Activated CD8-positive, alpha-beta T cell treated with anti-CD3 and anti-CD28 coated beads, Interleukin-2, amount 10 ng/mL, durations not matched to agents 7 days and 5 days (primary cell): Measurements from ENCODE around the gene TMEM30A. TPM values are rescaled to one million over a fixed set of nuclear protein-coding genes. Genes with fewer than 3 reads are reported as not detected.
A peak's percentile ranks its signal among the peaks of the same experiment; 100 is the strongest.

Experiments used
- ATAC-seq: fragments of 150-1000 bp; cut with Tn5 transposase; one replicate; pipeline ENCODE4 v1.10.0; 2021; ENCODE audit warnings: moderate library complexity
- CTCF ChIA-PET: fragments of 350-600 bp; sonication (Branson Sonifier 250); formaldehyde crosslinking; loops from one replicate; lab custom pipeline; 2021; ENCODE audit warnings: antibody characterized with exemption; lab: Charles Lee
- POLR2A ChIA-PET: fragments of 350-600 bp; sonication (Branson Sonifier 250); formaldehyde crosslinking; loops from one replicate; lab custom pipeline; 2021; ENCODE audit warnings: antibody characterized with exemption; lab: Charles Lee
- DNase-seq: peaks from one replicate; pipeline ENCODE4 v3.0.0-alpha.2; 2020
- H3K27ac Mint-ChIP-seq: one replicate; pipeline ENCODE4 v1.8.0; 2021; ENCODE audit warnings: mild to moderate bottlenecking, mixed read lengths
- H3K27me3 Mint-ChIP-seq: one replicate; pipeline ENCODE4 v1.8.0; 2021; ENCODE audit warnings: low read depth, mixed read lengths
- H3K36me3 Mint-ChIP-seq: one replicate; pipeline ENCODE4 v1.8.0; 2021; ENCODE audit warnings: low read depth, mixed read lengths
- H3K4me1 Mint-ChIP-seq: one replicate; pipeline ENCODE4 v1.8.0; 2021; ENCODE audit warnings: low read depth, mixed read lengths
- H3K4me3 Mint-ChIP-seq: one replicate; pipeline ENCODE4 v1.8.0; 2021; ENCODE audit warnings: mild to moderate bottlenecking, mixed read lengths
- H3K9me3 Mint-ChIP-seq: one replicate; pipeline ENCODE4 v1.8.0; 2022; ENCODE audit warnings: mixed read lengths; ENCODE audit not compliant: insufficient read depth
- total RNA-seq, 2 experiments: library from RNA; stranded (reverse); gene quantifications; one replicate each; pipeline ENCODE4 v1.2.3, GENCODE V29; 2021

TMEM30A gene
- total RNA-seq: 10 to 100 TPM; 50.2 to 56.4 TPM

DNA sequence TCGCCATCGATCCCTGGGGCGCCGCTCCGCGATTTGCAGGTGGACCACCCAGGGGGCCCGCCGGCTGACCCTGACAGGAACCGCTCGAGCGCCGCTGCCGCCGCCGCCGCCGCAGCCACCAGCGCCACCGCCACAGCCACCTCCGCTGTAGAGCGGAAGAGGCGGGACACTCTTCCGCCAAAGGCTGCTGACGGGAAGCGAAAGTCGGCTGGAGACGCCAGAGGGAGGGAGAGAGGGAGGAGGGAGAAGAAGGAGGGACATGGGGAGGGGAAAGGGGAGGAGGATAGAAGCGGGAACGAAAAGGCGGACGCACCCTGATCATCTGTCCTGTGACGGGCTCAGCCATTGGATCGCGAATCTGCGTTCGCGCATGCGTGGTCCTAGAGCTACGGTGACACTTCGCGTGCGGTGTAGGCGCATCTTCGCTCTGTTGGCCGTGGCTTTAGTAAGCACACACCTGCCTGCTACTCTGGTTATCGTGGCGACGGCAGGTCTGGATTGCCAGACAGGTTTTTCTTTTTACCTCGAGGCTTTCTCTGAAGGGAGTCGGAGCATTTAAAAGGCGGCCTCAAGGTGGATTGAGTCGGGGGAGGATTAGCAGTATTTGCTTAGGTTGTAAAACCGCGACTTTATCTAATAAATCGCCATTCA lies at the start of gene TMEM30A:
TMEM30A (minus strand) TSS at position 161 of the 651 bp plus-strand sequence; CDS start at position 7, 154 bp downstream.
- peaks cover 44% of the 10 kb centered on the region for H3K4me1 Mint-ChIP-seq
- H3K27me3 Mint-ChIP-seq: no peaks in the 10 kb centered on the region
- H3K27ac Mint-ChIP-seq: no peak within 1 kb of the TSS
- CTCF ChIA-PET: interaction anchor here (0.6 to 11.5 kb wide), 7 partner anchors 12 to 262 kb away, joined by 3 to 101 read pairs (median 5); no protein-coding TSS in a partner anchor
- H3K4me3 Mint-ChIP-seq: no peak within 1 kb of the TSS
- DNase-seq (peak; percentile 98), ATAC-seq (peak; percentile 95)
- POLR2A ChIA-PET: interaction anchor here (0.6 to 3.3 kb wide), 7 partner anchors 14 to 317 kb away, joined by 3 to 50 read pairs (median 4); partner anchors contain the start of genes COX7A2 and SENP6
- peaks cover 12% of the 10 kb centered on the region for H3K36me3 Mint-ChIP-seq
- H3K9me3 Mint-ChIP-seq: no peaks in the 10 kb centered on the region

DNA sequence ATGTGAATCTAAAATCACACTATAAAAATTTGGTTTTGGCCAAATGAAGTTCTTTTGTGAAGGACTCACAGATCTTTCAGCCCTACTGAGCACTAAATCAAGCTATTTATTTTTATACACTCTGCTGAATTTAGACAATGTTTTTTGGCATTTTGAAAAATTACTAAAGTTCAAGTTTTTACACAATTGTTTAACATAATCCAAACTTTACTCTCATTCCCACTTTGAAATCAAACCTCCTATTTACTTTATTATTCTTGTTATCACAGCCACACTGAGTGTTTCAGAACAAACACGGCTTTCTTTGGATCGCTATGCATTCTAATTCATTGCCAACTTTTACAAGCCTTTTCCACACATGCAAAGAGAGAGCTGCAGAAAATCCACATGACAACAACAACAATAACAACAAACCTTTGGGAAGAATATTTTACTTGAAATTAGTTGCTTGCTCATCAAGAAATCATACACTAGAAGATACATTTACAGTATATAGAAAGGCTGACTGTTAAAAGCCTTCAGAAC lies 49.1 kb upstream of the TMEM30A start:
- POLR2A ChIA-PET: no interaction called here
- Mint-ChIP-seq H3K27me3 (peaks cover 22% of the 10 kb centered on the region), H3K36me3 (no peaks in the 10 kb centered on the region), H3K4me1 (no peaks in the 10 kb centered on the region), H3K4me3 (no peak overlapping the region), H3K27ac (no peak overlapping the region), H3K9me3 (no peaks in the 10 kb centered on the region)
- ATAC-seq: no peak
- no peak for DNase-seq
- CTCF ChIA-PET: no interaction called here

DNA sequence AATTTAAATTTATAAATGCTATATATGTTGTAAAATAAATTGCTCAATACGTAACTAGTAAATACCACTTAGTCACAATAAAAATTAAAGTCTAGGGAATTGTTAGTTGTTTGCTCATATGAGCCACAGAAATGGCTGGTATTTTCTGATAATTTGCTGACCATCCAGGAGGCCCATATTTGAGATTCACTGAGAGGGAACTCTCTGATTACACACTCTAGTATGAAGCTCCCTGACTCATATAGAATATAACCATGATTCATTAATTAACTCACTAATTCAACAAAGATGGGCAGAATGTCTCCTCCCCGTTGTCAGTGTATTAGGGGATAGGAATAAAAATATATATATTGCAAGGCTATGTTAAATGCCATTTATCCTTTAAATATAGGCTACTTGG lies 46.6 kb upstream of the TMEM30A start:
- H3K36me3 Mint-ChIP-seq: no peaks in the 10 kb centered on the region
- CTCF ChIA-PET: no interaction called here
- ATAC-seq: no peak

GRCh38 chr6:75329703-75330102 lies 45.1 kb upstream of the TMEM30A start:
- ChIA-PET CTCF (no interaction called here), POLR2A (no interaction called here)
- DNase-seq (no peak), ATAC-seq (no peak)
- Mint-ChIP-seq H3K27ac (no peak overlapping the region), H3K27me3 (peaks cover 20% of the 10 kb centered on the region), H3K9me3 (no peaks in the 10 kb centered on the region), H3K4me3 (no peak overlapping the region), H3K36me3 (no peaks in the 10 kb centered on the region), H3K4me1 (no peaks in the 10 kb centered on the region)

More for the DNA sequence above, 46.6 kb upstream of the TMEM30A start:
- DNase-seq: no peak
- Mint-ChIP-seq H3K4me3 (no peak overlapping the region), H3K27ac (no peak overlapping the region), H3K4me1 (no peaks in the 10 kb centered on the region), H3K27me3 (peaks cover 22% of the 10 kb centered on the region), H3K9me3 (no peaks in the 10 kb centered on the region)
- POLR2A ChIA-PET: no interaction called here

- POLR2A ChIA-PET: no interaction called here
These were observed 43.2 kb upstream of the TMEM30A start for GRCh38 chr6:75327807-75328206.

GRCh38 chr6:75326557-75327258 lies 42.1 kb upstream of the TMEM30A start:
- no peaks in the 10 kb centered on the region for H3K36me3 Mint-ChIP-seq

More at GRCh38 chr6:75327807-75328206, 43.2 kb upstream of the TMEM30A start:
- no peaks in the 10 kb centered on the region for H3K4me1 Mint-ChIP-seq
- no peak overlapping the region for H3K4me3 Mint-ChIP-seq
- no peaks in the 10 kb centered on the region for H3K36me3 Mint-ChIP-seq
- ATAC-seq (no peak), DNase-seq (no peak)
- CTCF ChIA-PET: no interaction called here
- peaks cover 11% of the 10 kb centered on the region for H3K27me3 Mint-ChIP-seq
- no peaks in the 10 kb centered on the region for H3K9me3 Mint-ChIP-seq
- no peak overlapping the region for H3K27ac Mint-ChIP-seq

GRCh38 chr6:75318900-75319299 lies 34.3 kb upstream of the TMEM30A start:
- Mint-ChIP-seq H3K9me3 (no peaks in the 10 kb centered on the region), H3K36me3 (no peaks in the 10 kb centered on the region), H3K27me3 (peaks cover 6% of the 10 kb centered on the region), H3K4me1 (no peaks in the 10 kb centered on the region), H3K4me3 (no peak overlapping the region), H3K27ac (no peak overlapping the region)
- DNase-seq (no peak), ATAC-seq (no peak)
- ChIA-PET CTCF (interaction anchor here (0.7 kb wide), 1 partner anchor 206 kb away, joined by 3 read pairs; no protein-coding TSS in a partner anchor), POLR2A (no interaction called here)

More at GRCh38 chr6:75326557-75327258, 42.1 kb upstream of the TMEM30A start:
- no peak overlapping the region for H3K4me3 Mint-ChIP-seq
- H3K4me1 Mint-ChIP-seq: no peaks in the 10 kb centered on the region
- H3K27me3 Mint-ChIP-seq: peaks cover 5% of the 10 kb centered on the region
- H3K27ac Mint-ChIP-seq: no peak overlapping the region
- no peak for ATAC-seq
- CTCF ChIA-PET: no interaction called here
- H3K9me3 Mint-ChIP-seq: no peaks in the 10 kb centered on the region
- DNase-seq: no peak
- POLR2A ChIA-PET: no interaction called here

DNA sequence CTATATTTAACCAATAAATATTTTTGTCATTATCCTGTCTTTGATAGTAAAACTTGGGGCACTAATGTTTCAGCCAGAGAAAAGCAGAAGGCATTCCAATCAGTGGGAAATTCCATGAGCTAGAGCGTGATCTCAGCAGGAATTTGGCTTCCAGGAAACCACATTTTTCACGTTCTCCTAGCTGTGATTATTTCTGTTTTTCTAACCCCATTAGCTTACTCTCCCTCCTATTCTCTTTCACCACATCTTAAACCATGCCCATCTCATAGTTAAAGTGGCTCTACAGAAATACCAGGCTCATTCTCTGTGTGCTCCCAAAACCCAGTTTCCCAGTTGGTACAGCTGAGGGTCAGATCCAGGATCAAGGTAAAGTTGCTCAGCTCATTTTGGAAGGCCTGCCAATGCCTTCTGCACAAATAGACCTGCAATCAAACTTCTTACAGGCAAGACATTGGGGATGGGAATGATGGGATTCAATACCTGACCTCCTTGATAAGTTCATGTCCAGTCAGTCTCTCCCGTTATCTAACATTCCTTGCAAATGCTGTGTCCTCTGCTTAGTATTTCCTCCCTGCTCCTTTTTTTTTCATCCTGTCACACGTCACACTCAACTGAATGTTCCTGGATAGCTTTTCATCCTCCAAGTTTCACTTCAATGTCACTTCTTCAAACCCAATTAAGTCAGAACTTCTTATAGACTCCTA lies 33.1 kb upstream of the TMEM30A start:
- no peaks in the 10 kb centered on the region for H3K9me3 Mint-ChIP-seq
- CTCF ChIA-PET: interaction anchor here (0.7 kb wide), 1 partner anchor 12 kb away, joined by 4 read pairs; no protein-coding TSS in a partner anchor
- H3K36me3 Mint-ChIP-seq: no peaks in the 10 kb centered on the region
- peaks cover 10% of the 10 kb centered on the region for H3K27me3 Mint-ChIP-seq
- no peaks in the 10 kb centered on the region for H3K4me1 Mint-ChIP-seq
- H3K4me3 Mint-ChIP-seq: no peak overlapping the region
- POLR2A ChIA-PET: no interaction called here
- no peak for ATAC-seq
- H3K27ac Mint-ChIP-seq: no peak overlapping the region
- DNase-seq: no peak

DNA sequence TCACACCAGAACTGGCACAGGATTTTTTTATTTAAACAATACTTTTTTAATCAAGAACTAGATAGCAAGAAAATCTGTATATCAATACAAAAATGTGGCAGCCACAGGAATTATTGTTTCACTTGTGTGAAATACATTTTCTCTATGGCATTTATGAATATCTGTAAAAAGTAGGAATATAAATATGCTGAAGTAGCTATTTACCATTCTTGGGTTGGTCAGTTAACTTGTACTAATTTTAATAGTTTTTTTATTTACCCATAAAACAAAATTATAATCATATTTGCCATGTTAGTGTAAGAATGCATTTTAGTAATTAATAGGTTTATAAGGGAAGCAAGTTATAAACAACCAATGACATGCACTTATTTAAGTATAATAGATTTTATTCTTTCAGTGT lies 31.4 kb upstream of the TMEM30A start:
- Mint-ChIP-seq H3K4me1 (no peaks in the 10 kb centered on the region), H3K9me3 (no peaks in the 10 kb centered on the region), H3K27me3 (peaks cover 10% of the 10 kb centered on the region), H3K36me3 (no peaks in the 10 kb centered on the region), H3K27ac (no peak overlapping the region), H3K4me3 (no peak overlapping the region)
- DNase-seq (no peak), ATAC-seq (no peak)
- POLR2A ChIA-PET: no interaction called here
- CTCF ChIA-PET: no interaction called here

DNA sequence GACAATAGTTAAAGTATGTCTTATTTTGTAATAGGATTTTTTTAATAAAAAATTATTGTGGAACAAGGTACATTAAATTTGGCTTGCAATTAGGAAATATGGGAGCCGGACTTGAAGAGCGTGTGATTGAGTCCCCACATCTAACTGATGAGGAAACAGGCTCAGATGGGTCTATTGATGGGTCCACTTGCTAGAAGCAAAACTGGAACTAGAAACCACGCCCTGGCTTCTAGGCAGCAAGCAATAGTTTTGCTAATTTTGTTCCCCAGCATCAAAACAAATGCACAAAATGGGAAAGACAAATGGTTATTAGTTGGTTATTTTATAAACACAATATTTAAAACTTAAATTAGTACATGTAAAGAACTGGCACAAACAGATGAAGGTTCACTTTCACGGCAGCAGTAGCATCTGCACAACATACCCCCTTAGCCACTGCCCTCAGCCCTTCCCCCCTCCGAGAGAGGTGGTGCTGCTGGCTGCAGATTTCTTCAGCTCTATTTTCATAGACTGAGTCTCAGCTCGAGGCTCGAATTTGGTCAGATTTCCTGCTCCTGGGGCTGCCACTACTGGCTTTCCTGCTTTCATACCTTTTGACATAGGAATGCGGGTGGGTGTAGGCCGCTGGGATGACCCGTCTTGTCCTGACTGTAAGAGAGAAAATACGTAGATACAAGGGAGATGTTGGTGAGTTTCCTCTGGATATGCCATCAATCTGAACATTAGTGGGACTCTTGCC lies 23.8 kb upstream of the TMEM30A start:
- no peak overlapping the region for H3K27ac Mint-ChIP-seq
- H3K27me3 Mint-ChIP-seq: peaks cover 7% of the 10 kb centered on the region
- POLR2A ChIA-PET: no interaction called here
- H3K9me3 Mint-ChIP-seq: no peaks in the 10 kb centered on the region
- no peak for DNase-seq
- ATAC-seq: no peak
- no peaks in the 10 kb centered on the region for H3K4me1 Mint-ChIP-seq
- CTCF ChIA-PET: interaction anchor here (1.1 kb wide), 1 partner anchor 11 kb away, joined by 4 read pairs; no protein-coding TSS in a partner anchor
- H3K4me3 Mint-ChIP-seq: no peak overlapping the region
- H3K36me3 Mint-ChIP-seq: no peaks in the 10 kb centered on the region

DNA sequence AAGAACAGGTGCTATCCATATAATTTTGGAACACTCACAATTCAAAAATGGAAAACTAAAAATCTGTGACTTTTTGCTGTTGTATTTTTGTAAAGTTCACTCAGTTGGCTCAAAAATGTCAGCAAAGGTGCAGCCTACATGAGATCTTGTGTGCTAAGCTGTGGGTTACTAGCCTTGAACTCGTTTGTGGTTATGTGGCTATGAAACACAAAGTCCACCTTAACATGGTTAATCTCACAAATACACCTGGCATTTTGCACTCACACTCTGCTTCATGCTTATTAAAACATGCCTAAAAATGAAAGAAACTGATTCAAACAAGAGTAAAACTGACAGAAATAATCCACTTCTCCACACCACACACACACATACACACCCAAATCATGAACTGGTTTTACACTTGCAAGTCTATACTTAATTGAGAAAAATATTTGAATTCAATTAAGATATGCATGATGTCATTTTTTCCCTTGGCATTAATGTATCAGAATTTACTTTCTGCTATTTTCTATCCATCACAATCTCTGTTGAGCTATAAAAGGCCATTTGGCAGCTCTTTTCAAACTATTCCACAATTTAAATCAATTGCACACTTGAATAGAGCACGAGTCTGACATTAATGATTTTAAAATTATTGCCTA lies 22.9 kb upstream of the TMEM30A start:
- Mint-ChIP-seq H3K36me3 (no peaks in the 10 kb centered on the region), H3K4me3 (no peak overlapping the region), H3K4me1 (no peaks in the 10 kb centered on the region), H3K27me3 (peaks cover 7% of the 10 kb centered on the region), H3K9me3 (no peaks in the 10 kb centered on the region), H3K27ac (no peak overlapping the region)
- no peak for ATAC-seq
- ChIA-PET CTCF (interaction anchor here (1.1 kb wide), 1 partner anchor 10 kb away, joined by 4 read pairs; no protein-coding TSS in a partner anchor), POLR2A (no interaction called here)
- DNase-seq: no peak
